ENCODE measurements around the gene FAM210A. TPM values are rescaled to one million over a fixed set of nuclear protein-coding genes. Genes with fewer than 3 reads are reported as not detected.

The FAM210A gene
- polyA plus RNA-seq, 1 of the 3 experiments (the other 2 are of a cell fraction): 10.6 TPM

DNA sequence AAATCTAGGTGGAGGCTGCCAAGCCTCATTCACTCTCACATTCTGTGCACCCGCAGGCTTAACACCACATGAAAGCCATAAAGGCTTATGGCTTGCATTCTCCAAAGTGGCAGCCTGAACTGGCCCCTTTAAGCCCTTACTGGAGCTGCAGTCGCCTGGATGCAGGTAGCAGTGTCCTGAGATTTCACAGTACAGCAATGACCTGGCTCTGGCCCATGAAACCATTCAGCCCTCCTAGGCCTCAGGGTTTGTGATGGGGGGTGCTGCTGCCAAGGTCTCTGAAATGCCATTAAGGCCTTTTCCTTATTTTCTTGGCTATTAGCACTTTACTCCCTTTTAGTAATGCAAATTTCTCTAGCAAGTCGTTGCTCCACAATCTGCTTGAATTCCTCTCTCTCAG, 48.7 kb upstream of the FAM210A start:
- Histone ChIP-seq H3K9me2 (no peaks in the 10 kb centered on the region), H3K27ac (ENCODE audit: low read depth in 2 of 2, low read length in 1 of 2) (no peak overlapping the region), H3K9ac (no peak overlapping the region), H3K4me1 (ENCODE audit: control insufficient read depth in 1 of 2, insufficient read depth in 2 of 2, low read depth in 1 of 2, low read length in 1 of 2) (no peaks in the 10 kb centered on the region), H3K36me3 (replicated peaks in 1 of 2; ENCODE audit: control insufficient read depth in 1 of 2, insufficient read depth in 2 of 2, low read length in 1 of 2) (no peaks in the 10 kb centered on the region), H3F3A (replicated peaks; ENCODE audit: insufficient read depth) (no peaks in the 10 kb centered on the region), H3K27me3 (ENCODE audit: insufficient read depth) (no peaks in the 10 kb centered on the region; the same call in 1 of the 2 replicates), H4K20me1 (ENCODE audit: insufficient read depth) (no peaks in the 10 kb centered on the region), H3K4me3 (ENCODE audit: low read depth in 2 of 2, low read length in 1 of 2) (no peak overlapping the region), H3K4me2 (no peak overlapping the region), H3K79me2 (ENCODE audit: insufficient read depth) (no peaks in the 10 kb centered on the region), H2AFZ (ENCODE audit: low read depth) (no peak overlapping the region), H3K9me3 (0 out of 2 replicates have a peak, but pooled peaks cover 8% of the 10 kb centered on the region)
- ChIA-PET CTCF (no interaction called here), POLR2A (no interaction called here)
- WGBS (ENCODE audit: low lambda C conversion rate): 7% methylated on average over 3 of the region's 3 CpGs
- TF ChIP-seq SMC3 (IDR thresholded peaks at IDR 0.05; ENCODE audit: low read depth, low read length) (no peak), JUND (IDR thresholded peaks at IDR 0.05) (no peak), RCOR1 (IDR thresholded peaks at IDR 0.05; ENCODE audit: low read length) (no peak), FOXM1 (IDR thresholded peaks at IDR 0.05; ENCODE audit: low read depth) (no peak), RAD21 (IDR thresholded peaks at IDR 0.05; ENCODE audit: low read length) (no peak), MEF2A (IDR thresholded peaks at IDR 0.05; ENCODE audit: borderline replicate concordance, low read depth) (no peak), MXI1 (IDR thresholded peaks at IDR 0.05; ENCODE audit: low read depth, low read length) (no peak), EZH2phosphoT487 (IDR thresholded peaks at IDR 0.05; ENCODE audit: borderline replicate concordance, low read depth) (no peak), YY1 (IDR thresholded peaks at IDR 0.05; ENCODE audit: low read depth) (no peak), TEAD4 (IDR thresholded peaks at IDR 0.05; ENCODE audit: borderline replicate concordance, insufficient read depth) (no peak), GATA2 (CRISPR knock-in tag; IDR thresholded peaks at IDR 0.05) (no peak)
- TF ChIP-seq, protein P1, sequence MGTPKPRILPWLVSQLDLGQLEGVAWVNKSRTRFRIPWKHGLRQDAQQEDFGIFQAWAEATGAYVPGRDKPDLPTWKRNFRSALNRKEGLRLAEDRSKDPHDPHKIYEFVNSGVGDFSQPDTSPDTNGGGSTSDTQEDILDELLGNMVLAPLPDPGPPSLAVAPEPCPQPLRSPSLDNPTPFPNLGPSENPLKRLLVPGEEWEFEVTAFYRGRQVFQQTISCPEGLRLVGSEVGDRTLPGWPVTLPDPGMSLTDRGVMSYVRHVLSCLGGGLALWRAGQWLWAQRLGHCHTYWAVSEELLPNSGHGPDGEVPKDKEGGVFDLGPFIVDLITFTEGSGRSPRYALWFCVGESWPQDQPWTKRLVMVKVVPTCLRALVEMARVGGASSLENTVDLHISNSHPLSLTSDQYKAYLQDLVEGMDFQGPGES (IDR thresholded peaks at IDR 0.05; ENCODE audit: low read depth, low read length): no peak
- TF ChIP-seq, protein P2, sequence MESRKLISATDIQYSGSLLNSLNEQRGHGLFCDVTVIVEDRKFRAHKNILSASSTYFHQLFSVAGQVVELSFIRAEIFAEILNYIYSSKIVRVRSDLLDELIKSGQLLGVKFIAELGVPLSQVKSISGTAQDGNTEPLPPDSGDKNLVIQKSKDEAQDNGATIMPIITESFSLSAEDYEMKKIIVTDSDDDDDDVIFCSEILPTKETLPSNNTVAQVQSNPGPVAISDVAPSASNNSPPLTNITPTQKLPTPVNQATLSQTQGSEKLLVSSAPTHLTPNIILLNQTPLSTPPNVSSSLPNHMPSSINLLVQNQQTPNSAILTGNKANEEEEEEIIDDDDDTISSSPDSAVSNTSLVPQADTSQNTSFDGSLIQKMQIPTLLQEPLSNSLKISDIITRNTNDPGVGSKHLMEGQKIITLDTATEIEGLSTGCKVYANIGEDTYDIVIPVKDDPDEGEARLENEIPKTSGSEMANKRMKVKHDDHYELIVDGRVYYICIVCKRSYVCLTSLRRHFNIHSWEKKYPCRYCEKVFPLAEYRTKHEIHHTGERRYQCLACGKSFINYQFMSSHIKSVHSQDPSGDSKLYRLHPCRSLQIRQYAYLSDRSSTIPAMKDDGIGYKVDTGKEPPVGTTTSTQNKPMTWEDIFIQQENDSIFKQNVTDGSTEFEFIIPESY (IDR thresholded peaks at IDR 0.05; ENCODE audit: borderline replicate concordance, low read depth): no peak
- TF ChIP-seq, protein P3, sequence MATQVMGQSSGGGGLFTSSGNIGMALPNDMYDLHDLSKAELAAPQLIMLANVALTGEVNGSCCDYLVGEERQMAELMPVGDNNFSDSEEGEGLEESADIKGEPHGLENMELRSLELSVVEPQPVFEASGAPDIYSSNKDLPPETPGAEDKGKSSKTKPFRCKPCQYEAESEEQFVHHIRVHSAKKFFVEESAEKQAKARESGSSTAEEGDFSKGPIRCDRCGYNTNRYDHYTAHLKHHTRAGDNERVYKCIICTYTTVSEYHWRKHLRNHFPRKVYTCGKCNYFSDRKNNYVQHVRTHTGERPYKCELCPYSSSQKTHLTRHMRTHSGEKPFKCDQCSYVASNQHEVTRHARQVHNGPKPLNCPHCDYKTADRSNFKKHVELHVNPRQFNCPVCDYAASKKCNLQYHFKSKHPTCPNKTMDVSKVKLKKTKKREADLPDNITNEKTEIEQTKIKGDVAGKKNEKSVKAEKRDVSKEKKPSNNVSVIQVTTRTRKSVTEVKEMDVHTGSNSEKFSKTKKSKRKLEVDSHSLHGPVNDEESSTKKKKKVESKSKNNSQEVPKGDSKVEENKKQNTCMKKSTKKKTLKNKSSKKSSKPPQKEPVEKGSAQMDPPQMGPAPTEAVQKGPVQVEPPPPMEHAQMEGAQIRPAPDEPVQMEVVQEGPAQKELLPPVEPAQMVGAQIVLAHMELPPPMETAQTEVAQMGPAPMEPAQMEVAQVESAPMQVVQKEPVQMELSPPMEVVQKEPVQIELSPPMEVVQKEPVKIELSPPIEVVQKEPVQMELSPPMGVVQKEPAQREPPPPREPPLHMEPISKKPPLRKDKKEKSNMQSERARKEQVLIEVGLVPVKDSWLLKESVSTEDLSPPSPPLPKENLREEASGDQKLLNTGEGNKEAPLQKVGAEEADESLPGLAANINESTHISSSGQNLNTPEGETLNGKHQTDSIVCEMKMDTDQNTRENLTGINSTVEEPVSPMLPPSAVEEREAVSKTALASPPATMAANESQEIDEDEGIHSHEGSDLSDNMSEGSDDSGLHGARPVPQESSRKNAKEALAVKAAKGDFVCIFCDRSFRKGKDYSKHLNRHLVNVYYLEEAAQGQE (IDR thresholded peaks at IDR 0.05; ENCODE audit: low read depth, low read length): no peak
- DNase-seq: no peak

Measured in SK-N-SH (cell line).